ENCODE measurements around the gene ENTHD1.

ENTHD1 gene

GRCh38 chr22:39845529-39845928, 48.0 kb downstream of the ENTHD1 start:
- DNase-seq, result no peak

GRCh38 chr22:39839917-39840510, 53.5 kb downstream of the ENTHD1 start:
- DNase-seq, result no peak

- DNase-seq, result no peak
Observed at GRCh38 chr22:39839204-39839603, 54.4 kb downstream of the ENTHD1 start.

GRCh38 chr22:39833610-39834009, 60.0 kb downstream of the ENTHD1 start:
- no peak for DNase-seq

GRCh38 chr22:39833093-39833492, 60.5 kb downstream of the ENTHD1 start:
- no peak for DNase-seq

- no peak for DNase-seq
Observed at GRCh38 chr22:39832627-39833074, 60.9 kb downstream of the ENTHD1 start.

GRCh38 chr22:39825661-39826102, 67.9 kb downstream of the ENTHD1 start:
- no peak for DNase-seq

GRCh38 chr22:39821008-39821407, 72.6 kb downstream of the ENTHD1 start:
- no peak for DNase-seq

GRCh38 chr22:39820256-39820655, 73.3 kb downstream of the ENTHD1 start:
- peak; percentile 85 for DNase-seq

- DNase-seq, result no peak
Observed at GRCh38 chr22:39819429-39819828, 74.1 kb downstream of the ENTHD1 start.

GRCh38 chr22:39818094-39818493, 75.5 kb downstream of the ENTHD1 start:
- DNase-seq, result peak; percentile 77

GRCh38 chr22:39815932-39816331, 77.6 kb downstream of the ENTHD1 start:
- DNase-seq, result peak; percentile 21

- peak; percentile 60 for DNase-seq
Observed at GRCh38 chr22:39814899-39815298, 78.7 kb downstream of the ENTHD1 start.

GRCh38 chr22:39809772-39810557, 83.6 kb downstream of the ENTHD1 start:
- no peak for DNase-seq

GRCh38 chr22:39808081-39808480, 85.5 kb downstream of the ENTHD1 start:
- DNase-seq, result peak; percentile 7

- DNase-seq, result no peak
Observed at GRCh38 chr22:39806109-39806508, 87.5 kb downstream of the ENTHD1 start.

GRCh38 chr22:39805117-39805516, 88.4 kb downstream of the ENTHD1 start:
- DNase-seq, result no peak

- DNase-seq, result no peak
Observed at GRCh38 chr22:39802682-39803081, 90.9 kb downstream of the ENTHD1 start.

- DNase-seq, result no peak
Observed at GRCh38 chr22:39800790-39801520, 92.6 kb downstream of the ENTHD1 start.

GRCh38 chr22:39797528-39798147, 95.9 kb downstream of the ENTHD1 start:
- no peak for DNase-seq

- DNase-seq, result no peak
Observed at GRCh38 chr22:39789788-39790187, 103.8 kb downstream of the ENTHD1 start.

- DNase-seq, result no peak
Observed at GRCh38 chr22:39785232-39785631, 108.3 kb downstream of the ENTHD1 start.

Data from fibroblast of skin of scalp (primary cell).